ENCODE data around the gene MAML2.
A peak's percentile ranks its signal among the peaks of the same experiment; 100 is the strongest.

MAML2 gene

GRCh38 chr11:96119211-96119610 lies 223.8 kb downstream of the MAML2 start:
- FAIRE-seq = no peak
- no peak for DNase-seq (ENCODE audit: extremely low spot score, insufficient read length, low read depth)

GRCh38 chr11:96116376-96116775 lies 226.6 kb downstream of the MAML2 start:
- DNase-seq (ENCODE audit: extremely low spot score, insufficient read length, low read depth) (no peak), FAIRE-seq (no peak)

GRCh38 chr11:96114178-96115064 lies 228.6 kb downstream of the MAML2 start:
- DNase-seq (ENCODE audit: extremely low spot score, insufficient read length, low read depth) (no peak), FAIRE-seq (peak; percentile 35)

GRCh38 chr11:96113193-96113681 lies 229.8 kb downstream of the MAML2 start:
- DNase-seq (ENCODE audit: extremely low spot score, insufficient read length, low read depth) (no peak), FAIRE-seq (no peak)

- DNase-seq (ENCODE audit: extremely low spot score, insufficient read length, low read depth) = peak; percentile 23
- peak; percentile 84 for FAIRE-seq
Measured at GRCh38 chr11:96112192-96113128, 230.5 kb downstream of the MAML2 start.

- DNase-seq (ENCODE audit: extremely low spot score, insufficient read length, low read depth) (no peak), FAIRE-seq (no peak)
Measured at GRCh38 chr11:96111308-96111707, 231.7 kb downstream of the MAML2 start.

GRCh38 chr11:96110302-96110701 lies 232.7 kb downstream of the MAML2 start:
- FAIRE-seq = no peak
- DNase-seq (ENCODE audit: extremely low spot score, insufficient read length, low read depth) = no peak

- DNase-seq (ENCODE audit: extremely low spot score, insufficient read length, low read depth) (no peak), FAIRE-seq (no peak)
Measured at GRCh38 chr11:96109331-96110030, 233.5 kb downstream of the MAML2 start.

- DNase-seq (ENCODE audit: extremely low spot score, insufficient read length, low read depth) = no peak
Measured at GRCh38 chr11:96107143-96107824, 235.7 kb downstream of the MAML2 start.

GRCh38 chr11:96106645-96107044 lies 236.3 kb downstream of the MAML2 start:
- FAIRE-seq (no peak), DNase-seq (ENCODE audit: extremely low spot score, insufficient read length, low read depth) (no peak)

More at GRCh38 chr11:96107143-96107824, 235.7 kb downstream of the MAML2 start:
- FAIRE-seq = no peak

GRCh38 chr11:96105944-96106343 lies 237.1 kb downstream of the MAML2 start:
- no peak for DNase-seq (ENCODE audit: extremely low spot score, insufficient read length, low read depth)
- FAIRE-seq = no peak

- FAIRE-seq (no peak), DNase-seq (ENCODE audit: extremely low spot score, insufficient read length, low read depth) (no peak)
Measured at GRCh38 chr11:96105197-96105895, 237.6 kb downstream of the MAML2 start.

- DNase-seq (ENCODE audit: extremely low spot score, insufficient read length, low read depth) (no peak), FAIRE-seq (no peak)
Measured at GRCh38 chr11:96104496-96104895, 238.5 kb downstream of the MAML2 start.

GRCh38 chr11:96103721-96104120 lies 239.3 kb downstream of the MAML2 start:
- FAIRE-seq = no peak
- no peak for DNase-seq (ENCODE audit: extremely low spot score, insufficient read length, low read depth)

- FAIRE-seq = no peak
Measured at GRCh38 chr11:96103102-96103501, 239.9 kb downstream of the MAML2 start.

GRCh38 chr11:96102664-96103078 lies 240.3 kb downstream of the MAML2 start:
- DNase-seq (ENCODE audit: extremely low spot score, insufficient read length, low read depth) (no peak), FAIRE-seq (no peak)

More at GRCh38 chr11:96103102-96103501, 239.9 kb downstream of the MAML2 start:
- no peak for DNase-seq (ENCODE audit: extremely low spot score, insufficient read length, low read depth)

- no peak for FAIRE-seq
- DNase-seq (ENCODE audit: extremely low spot score, insufficient read length, low read depth) = no peak
Measured at GRCh38 chr11:96101146-96101545, 241.8 kb downstream of the MAML2 start.

- DNase-seq (ENCODE audit: extremely low spot score, insufficient read length, low read depth) = no peak
- no peak for FAIRE-seq
Measured at GRCh38 chr11:96098511-96099241, 244.3 kb downstream of the MAML2 start.

All from GM18507 (cell line).